Right cardiac atrium (tissue), 5 donors: ENCODE results near the gene FGFR2. TPM values are rescaled to one million over a fixed set of nuclear protein-coding genes. Genes with fewer than 3 reads are reported as not detected.

Experiments used
- ATAC-seq, 2 donors: fragments of 200-7000 bp; cut with Tn5 transposase; one replicate each; pipeline versions ENCODE4 v1.8.0 to v1.9.1; 2020; ENCODE audit warnings: moderate library complexity in 2 of 2, mild to moderate bottlenecking in 1 of 2
- DNase-seq, 3 donors: peaks; one replicate each; pipeline ENCODE4 v3.0.0-alpha.2; 2020
- H3K27ac ChIP-seq: one replicate; pipeline ENCODE4 v1.5.1; 2013; ENCODE audit warnings: mild to moderate bottlenecking, low read length, control low read depth, moderate library complexity
- H3K27me3 ChIP-seq: one replicate; pipeline ENCODE4 v1.6.1; 2013; ENCODE audit not compliant: control insufficient read depth, insufficient read depth
- H3K4me1 ChIP-seq: one replicate; pipeline ENCODE4 v1.6.1; 2013; ENCODE audit warnings: low read length; ENCODE audit not compliant: control insufficient read depth, insufficient read depth
- H3K4me3 ChIP-seq: one replicate; pipeline ENCODE4 v1.5.1; 2013; ENCODE audit warnings: low read length, control low read depth
- H3K9me3 ChIP-seq: one replicate; pipeline ENCODE4 v1.6.1; 2013; ENCODE audit warnings: low read length; ENCODE audit not compliant: control insufficient read depth
- WGBS: extraction: QIAGEN DNeasy Blood & Tissue Kit; methylation state at CpG from one replicate; pipeline ENCODE4 v1.1.7; 2013; 5-methylcytosine and 5-hydroxymethylcytosine counted together
- intact Hi-C, 4 donors: fragments of 100-400 bp; cut with DNase I; formaldehyde crosslinking; loops; one replicate each; pipeline versions ENCODE4 v1.11.0 to v1.14.0; 2022 to 2023
- polyA plus RNA-seq: library from polyadenylated mRNA; stranded (reverse); fragments of 200-250 nt; gene quantifications from one replicate; pipeline ENCODE4 v1.2.3, GENCODE V29; 2013
- total RNA-seq, 4 donors: library from RNA; stranded (reverse); fragmentation: NEBNext Ultra II Directional; extraction: Animal tissue kit (Norgen Biotek cat#: 25700); gene quantifications; one replicate each; pipeline ENCODE4 v1.2.1, GENCODE V29; 2021
- donor health status: healthy with polysubstance abuse.
- donor health status: DM: no; HTN: yes; CAD: no.
- donor health status: DM: no; HTN: no; CAD: no.
- donor health status: DM: no; HTN: yes; CAD: no; lungs with severe emphysema.
- donor health status: DM: yes; HTN: yes; CAD: no.

The FGFR2 gene
- total and polyA plus RNA-seq, 5 donors = 4.0 to 20.4 (median 5.8) TPM

DNA sequence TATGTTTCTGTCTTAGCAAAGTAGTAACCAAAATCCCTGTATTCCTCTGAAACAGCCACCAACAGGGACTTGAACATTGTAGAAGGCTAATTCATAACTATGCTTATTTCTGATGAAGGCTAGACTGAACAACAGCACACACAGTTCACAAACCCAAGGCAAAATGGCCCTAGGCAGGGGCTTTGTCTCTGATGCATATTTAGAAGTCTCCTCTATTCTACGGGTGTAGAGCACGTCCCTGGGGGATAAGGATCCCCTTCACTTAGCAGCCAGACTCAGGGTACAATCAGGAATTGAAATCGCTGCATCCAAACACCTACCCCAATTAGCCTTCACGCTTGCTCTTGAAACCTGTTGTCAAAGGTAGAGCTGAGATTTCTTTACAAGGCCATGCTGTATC lies 45.5 kb downstream of the FGFR2 start:
- Histone ChIP-seq H3K27me3 (no peaks in the 10 kb centered on the region), H3K27ac (no peak overlapping the region), H3K9me3 (peaks cover 3% of the 10 kb centered on the region), H3K4me1 (no peaks in the 10 kb centered on the region), H3K4me3 (no peak overlapping the region)
- DNase-seq (no peak), ATAC-seq (no peak)
- intact Hi-C loops = no loop called here
- WGBS = 91% methylated on average over 4 of the region's 4 CpGs

DNA sequence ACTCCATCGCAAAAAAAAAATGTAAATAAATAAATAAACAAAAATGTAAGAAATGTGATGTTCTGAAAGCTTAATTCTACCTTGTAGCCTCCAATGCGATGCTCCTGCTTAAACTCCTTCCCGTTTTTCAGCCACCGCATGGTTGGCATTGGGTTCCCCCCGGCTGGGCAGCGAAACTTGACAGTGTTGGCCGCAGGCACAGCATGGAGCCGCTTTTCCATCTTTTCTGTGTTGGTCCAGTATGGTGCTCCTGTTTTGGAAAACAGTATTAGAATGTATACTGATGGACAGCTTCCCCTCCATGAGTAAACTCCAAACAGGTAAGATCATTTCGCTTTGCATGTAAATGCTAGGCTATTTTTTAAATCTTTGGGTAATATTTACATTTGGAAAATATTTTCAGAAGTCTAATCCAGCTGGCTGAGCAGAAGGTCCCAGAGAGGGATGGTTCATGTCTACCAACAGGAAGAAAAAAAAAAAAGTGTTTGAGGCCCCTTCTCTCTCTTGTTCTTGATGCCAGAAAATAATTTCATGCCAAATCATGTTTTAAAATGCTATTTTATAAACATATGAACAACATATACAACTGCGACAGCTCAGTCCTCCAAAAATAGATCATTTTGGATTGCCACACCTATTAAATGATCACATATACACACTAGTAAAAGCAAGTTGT lies 46.9 kb downstream of the FGFR2 start:
- Histone ChIP-seq H3K4me1 (no peaks in the 10 kb centered on the region), H3K4me3 (no peak overlapping the region), H3K9me3 (peaks cover 3% of the 10 kb centered on the region), H3K27ac (no peak overlapping the region), H3K27me3 (no peaks in the 10 kb centered on the region)
- 96% methylated on average over 10 of the region's 10 CpGs for WGBS
- ATAC-seq (no peak), DNase-seq (no peak)
- intact Hi-C loops = no loop called here

DNA sequence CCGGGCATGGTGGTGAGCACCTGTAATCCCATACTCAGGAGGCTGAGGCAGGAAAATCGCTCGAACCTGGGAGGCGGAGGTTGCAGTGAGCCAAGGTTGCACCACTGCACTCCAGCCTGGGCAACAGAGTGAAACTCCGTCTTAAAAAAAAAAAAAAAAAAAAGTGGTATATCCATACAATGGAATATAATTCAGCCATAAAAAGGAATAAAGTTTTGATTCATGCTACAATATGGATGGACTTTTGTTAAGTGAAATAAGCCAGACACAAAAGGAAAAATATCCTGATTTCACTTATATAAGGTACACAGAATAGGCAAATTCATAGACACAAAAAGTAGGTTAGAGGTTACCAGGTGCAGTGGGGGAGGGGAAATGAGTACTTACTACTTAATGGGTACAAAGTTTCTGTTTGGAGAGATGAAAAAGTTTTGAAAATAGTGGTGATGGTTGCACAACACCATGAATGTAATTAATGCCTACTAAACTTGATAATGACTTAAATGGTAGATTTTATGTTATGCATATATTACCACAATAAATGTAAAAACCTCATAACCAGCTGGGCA lies 53.9 kb downstream of the FGFR2 start:
- Histone ChIP-seq H3K27me3 (no peaks in the 10 kb centered on the region), H3K9me3 (no peaks in the 10 kb centered on the region), H3K4me1 (no peaks in the 10 kb centered on the region), H3K4me3 (no peak overlapping the region), H3K27ac (no peak overlapping the region)
- 98% methylated on average over 5 of the region's 5 CpGs for WGBS
- intact Hi-C loops = no loop called here
- DNase-seq (no peak), ATAC-seq (no peak)

DNA sequence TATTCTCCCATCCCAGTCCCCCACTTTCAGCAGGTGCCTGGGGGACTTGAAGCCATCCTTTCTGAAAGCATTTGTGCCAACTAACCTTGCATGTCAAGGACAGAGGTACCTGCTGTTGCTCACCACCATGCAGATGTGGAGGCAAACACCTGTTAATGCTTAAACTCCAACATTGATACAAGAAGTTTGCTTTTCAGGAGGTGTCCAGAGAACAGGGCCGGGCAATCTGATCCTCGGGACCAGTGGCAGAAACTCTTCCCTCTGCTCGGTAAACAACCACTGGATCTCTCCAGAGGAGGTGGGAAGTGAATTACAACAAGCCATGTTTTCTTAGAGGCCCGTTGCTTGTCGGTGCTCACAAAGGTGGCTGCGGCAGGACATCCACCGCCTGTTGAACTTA lies 54.7 kb downstream of the FGFR2 start:
- H3K27me3 ChIP-seq = no peaks in the 10 kb centered on the region
- no peaks in the 10 kb centered on the region for H3K4me1 ChIP-seq
- WGBS = 87% methylated on average over 7 of the region's 7 CpGs
- intact Hi-C loops = no loop called here
- no peak overlapping the region for H3K27ac ChIP-seq
- DNase-seq = no peak
- no peaks in the 10 kb centered on the region for H3K9me3 ChIP-seq
- ATAC-seq = no peak
- H3K4me3 ChIP-seq = no peak overlapping the region

DNA sequence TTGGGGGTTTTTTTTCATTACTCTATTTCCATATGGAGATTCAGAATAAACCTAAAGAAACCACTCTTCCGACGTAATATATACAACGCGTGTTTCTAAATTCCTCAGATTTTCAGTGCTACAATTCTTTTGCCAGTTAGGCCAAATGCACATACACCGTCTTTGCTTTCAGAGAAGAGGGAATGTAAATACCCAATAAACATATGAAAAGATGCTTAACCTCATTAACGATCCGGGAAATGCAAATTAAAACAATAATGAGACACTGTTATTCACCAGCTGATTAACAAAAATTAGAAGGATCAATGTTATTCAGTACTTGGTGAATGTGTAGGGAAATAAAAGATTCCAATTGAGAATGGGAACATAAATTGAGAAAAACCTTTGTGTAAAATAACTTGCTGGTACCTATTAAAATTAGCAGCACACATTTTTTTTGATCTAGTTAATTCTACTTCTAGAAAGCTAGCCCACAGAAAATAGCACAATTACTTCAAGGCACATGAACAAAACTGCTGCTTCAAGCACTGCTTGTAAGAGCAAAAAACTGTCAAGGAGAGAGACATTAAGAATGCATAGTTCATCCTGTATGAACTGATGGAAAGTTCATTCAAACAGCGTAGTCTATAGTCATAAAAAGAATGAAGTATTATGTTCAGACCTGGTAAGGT lies 56.7 kb downstream of the FGFR2 start:
- no peaks in the 10 kb centered on the region for H3K9me3 ChIP-seq
- H3K27ac ChIP-seq = no peak overlapping the region
- H3K27me3 ChIP-seq = no peaks in the 10 kb centered on the region
- DNase-seq (no peak), ATAC-seq (no peak)
- 83% methylated on average over 8 of the region's 8 CpGs for WGBS
- H3K4me3 ChIP-seq = no peak overlapping the region
- intact Hi-C loops = no loop called here
- no peaks in the 10 kb centered on the region for H3K4me1 ChIP-seq

DNA sequence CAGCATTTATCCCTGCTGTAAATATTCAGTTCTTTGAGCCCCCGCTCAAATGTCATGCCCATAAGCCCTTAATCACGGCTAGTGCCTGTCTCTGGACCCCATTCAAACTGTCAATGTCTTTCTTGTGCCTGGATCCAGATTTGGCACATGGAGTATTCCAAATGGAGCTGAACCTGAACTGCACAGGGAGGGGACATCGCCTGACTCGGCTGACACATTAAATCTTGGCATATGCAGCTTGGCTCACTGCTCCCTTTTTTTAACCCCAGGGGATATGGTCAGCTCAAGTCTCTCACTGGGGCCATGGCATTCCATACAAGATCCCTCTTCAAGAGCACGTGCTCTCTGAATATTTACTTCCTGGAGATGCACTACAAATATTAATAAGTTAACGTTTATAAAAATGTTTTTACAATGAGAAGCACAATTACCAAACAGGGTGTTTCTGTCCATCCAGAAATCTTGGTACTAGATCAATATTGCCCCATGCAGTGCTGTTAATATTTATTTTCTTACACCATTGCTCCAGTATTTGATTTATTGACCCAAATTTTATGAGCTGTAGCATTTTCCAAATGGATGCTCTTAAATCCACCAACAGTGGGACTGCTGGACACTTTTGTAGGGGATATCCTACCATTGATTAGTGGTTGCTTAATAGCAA lies 57.4 kb downstream of the FGFR2 start:
- 44% methylated on average over 6 of the region's 6 CpGs for WGBS
- no peaks in the 10 kb centered on the region for H3K9me3 ChIP-seq
- no peaks in the 10 kb centered on the region for H3K27me3 ChIP-seq
- H3K27ac ChIP-seq = no peak overlapping the region
- DNase-seq (no peak), ATAC-seq (peak in 1 of 2 donors; percentile 63)
- intact Hi-C loops = no loop called here
- H3K4me3 ChIP-seq = no peak overlapping the region
- H3K4me1 ChIP-seq = no peaks in the 10 kb centered on the region

DNA sequence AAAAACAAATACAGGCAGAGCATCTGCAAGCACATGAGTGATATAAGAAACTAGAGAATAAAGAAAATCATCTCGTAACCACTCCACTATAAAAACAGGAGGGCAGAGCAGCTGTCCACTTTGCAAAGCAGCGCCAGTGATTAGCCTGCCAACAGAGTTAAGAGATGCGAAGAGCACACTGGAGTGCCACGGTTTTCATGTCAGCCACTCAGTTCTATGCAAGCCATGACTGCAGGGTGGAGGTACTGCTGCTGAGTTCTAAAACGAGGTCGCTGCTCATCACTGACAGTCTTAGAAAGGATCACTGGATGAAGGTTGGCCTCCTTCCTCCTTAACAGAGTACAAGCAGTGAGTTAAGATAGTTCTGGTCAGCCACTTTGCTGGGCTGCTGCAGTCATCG lies 58.5 kb downstream of the FGFR2 start:
- 73% methylated on average over 7 of the region's 7 CpGs for WGBS
- intact Hi-C loops = no loop called here
- Histone ChIP-seq H3K4me1 (no peaks in the 10 kb centered on the region), H3K27me3 (no peaks in the 10 kb centered on the region), H3K27ac (no peak overlapping the region), H3K9me3 (no peaks in the 10 kb centered on the region), H3K4me3 (no peak overlapping the region)
- DNase-seq (no peak), ATAC-seq (peak in 1 of 2 donors; percentile 56)

DNA sequence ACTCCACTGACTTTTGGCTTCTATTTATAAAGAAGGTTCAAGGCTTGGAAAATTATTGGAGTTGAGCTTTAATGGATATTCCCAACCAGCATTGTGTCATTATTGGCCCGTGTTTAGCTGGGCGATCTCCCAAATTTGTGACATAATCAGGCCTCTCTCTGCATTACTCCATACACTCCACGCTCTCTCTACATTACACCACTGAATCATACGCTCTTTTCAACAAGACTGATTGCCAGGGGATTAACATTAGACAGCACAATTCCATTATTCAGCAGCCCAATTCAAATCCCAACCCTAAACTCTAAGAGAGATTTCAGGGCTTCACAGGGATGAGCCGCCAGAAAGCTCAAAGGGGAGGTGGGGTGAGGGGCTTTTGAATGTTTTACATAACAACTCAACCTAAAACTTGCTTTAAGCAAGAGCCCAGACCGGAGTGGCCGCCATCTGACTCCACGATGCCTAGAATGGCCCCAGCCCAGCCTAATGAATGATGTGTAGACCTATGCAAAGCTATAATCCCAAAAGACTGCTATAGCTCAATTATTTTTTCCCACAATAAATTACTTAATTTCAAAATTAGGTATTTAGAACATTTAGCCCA lies 61.8 kb downstream of the FGFR2 start:
- H3K4me3 ChIP-seq = no peak overlapping the region
- WGBS = 61% methylated on average over 8 of the region's 8 CpGs
- H3K4me1 ChIP-seq = peaks cover 2% of the 10 kb centered on the region
- H3K27me3 ChIP-seq = no peaks in the 10 kb centered on the region
- no peaks in the 10 kb centered on the region for H3K9me3 ChIP-seq
- no peak overlapping the region for H3K27ac ChIP-seq
- DNase-seq (peak in 2 of 3 donors; percentile 44 to 70), ATAC-seq (peak; percentile 62 to 64)
- intact Hi-C loops = no loop called here

DNA sequence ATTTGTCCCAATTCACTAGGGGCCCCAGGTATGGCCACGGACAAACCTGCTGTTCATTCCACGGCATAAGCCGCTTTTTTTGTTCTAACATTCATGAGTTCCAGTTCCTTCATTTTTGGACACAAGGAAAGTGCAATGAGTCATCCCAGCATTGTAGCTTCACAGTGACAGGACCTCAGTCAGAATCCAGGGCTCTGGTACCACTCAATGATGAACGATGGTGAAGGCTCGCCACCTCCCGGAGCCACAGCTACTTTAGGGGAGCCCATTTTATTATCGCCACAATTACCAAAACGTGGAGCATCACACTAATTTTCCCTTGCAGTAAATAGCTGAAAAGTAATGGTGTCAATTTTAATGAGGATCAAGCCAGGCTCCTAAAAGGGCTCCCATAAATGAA lies 62.9 kb downstream of the FGFR2 start:
- no peaks in the 10 kb centered on the region for H3K27me3 ChIP-seq
- H3K9me3 ChIP-seq = no peaks in the 10 kb centered on the region
- no peak overlapping the region for H3K4me3 ChIP-seq
- H3K27ac ChIP-seq = no peak overlapping the region
- DNase-seq (no peak), ATAC-seq (no peak)
- WGBS = 92% methylated on average over 8 of the region's 8 CpGs
- intact Hi-C loops = no loop called here
- H3K4me1 ChIP-seq = peaks cover 2% of the 10 kb centered on the region

DNA sequence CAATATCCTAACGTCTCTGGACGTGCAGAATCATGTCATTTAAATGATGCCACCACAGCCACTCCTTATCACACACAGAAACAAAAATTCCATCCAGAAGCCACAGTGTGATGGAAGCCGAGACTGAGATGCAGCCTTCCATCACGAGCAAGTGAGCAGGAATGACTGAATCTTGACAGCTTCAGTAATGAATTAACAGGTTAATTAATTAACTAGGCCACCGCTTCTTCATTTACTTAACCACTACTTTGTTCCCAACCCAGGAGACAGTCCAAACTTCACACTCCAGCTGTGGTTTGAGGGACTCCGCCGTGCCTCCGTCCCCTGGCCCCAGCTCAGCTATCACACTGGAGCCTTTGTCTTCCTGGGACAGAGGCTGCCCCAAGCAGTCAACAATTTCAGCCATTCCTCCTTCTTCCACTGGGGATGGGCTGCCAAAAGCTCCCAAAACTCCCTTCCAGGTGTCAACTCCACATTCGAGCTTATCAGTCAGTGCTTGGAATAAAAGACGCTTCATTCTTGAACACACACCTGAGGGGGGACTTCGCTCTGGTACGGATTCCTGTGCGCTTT lies 65.9 kb downstream of the FGFR2 start:
- H3K4me1 ChIP-seq = peaks cover 2% of the 10 kb centered on the region

DNA sequence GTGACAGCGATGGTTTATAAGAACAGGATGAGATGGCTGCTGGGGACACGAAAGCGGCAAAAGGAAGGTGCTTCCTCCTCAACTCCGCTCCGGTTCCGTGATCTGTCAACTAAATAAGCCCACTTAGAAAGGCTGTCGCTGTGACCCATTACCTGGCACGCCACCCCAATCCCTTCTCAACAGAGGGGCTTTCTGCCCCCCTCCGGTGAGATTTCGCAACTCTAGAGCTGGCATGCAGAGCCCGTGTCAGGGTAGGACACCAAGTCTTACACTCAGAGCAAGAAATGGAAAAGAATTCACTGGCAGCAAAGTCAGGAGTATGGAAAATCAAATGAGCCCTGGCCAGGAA lies 66.4 kb downstream of the FGFR2 start:
- intact Hi-C loops = no loop called here
- ATAC-seq = no peak

More for the DNA sequence above, 65.9 kb downstream of the FGFR2 start:
- H3K27me3 ChIP-seq = no peaks in the 10 kb centered on the region
- no peaks in the 10 kb centered on the region for H3K9me3 ChIP-seq
- ATAC-seq = no peak
- no peak for DNase-seq
- H3K27ac ChIP-seq = no peak overlapping the region
- intact Hi-C loops = no loop called here
- H3K4me3 ChIP-seq = no peak overlapping the region
- WGBS = 74% methylated on average over 13 of the region's 13 CpGs

More for the DNA sequence above, 66.4 kb downstream of the FGFR2 start:
- Histone ChIP-seq H3K27ac (no peak overlapping the region), H3K4me1 (peaks cover 2% of the 10 kb centered on the region), H3K9me3 (no peaks in the 10 kb centered on the region), H3K27me3 (no peaks in the 10 kb centered on the region), H3K4me3 (no peak overlapping the region)
- DNase-seq = no peak
- WGBS = 87% methylated on average over 11 of the region's 11 CpGs
